Femur (tissue), 1 donor: ENCODE measurements around the gene PLCB1.

Source experiments
- DNase-seq: peaks from one replicate; pipeline ENCODE4 v3.0.0-alpha.2; 2017

The PLCB1 gene

DNA sequence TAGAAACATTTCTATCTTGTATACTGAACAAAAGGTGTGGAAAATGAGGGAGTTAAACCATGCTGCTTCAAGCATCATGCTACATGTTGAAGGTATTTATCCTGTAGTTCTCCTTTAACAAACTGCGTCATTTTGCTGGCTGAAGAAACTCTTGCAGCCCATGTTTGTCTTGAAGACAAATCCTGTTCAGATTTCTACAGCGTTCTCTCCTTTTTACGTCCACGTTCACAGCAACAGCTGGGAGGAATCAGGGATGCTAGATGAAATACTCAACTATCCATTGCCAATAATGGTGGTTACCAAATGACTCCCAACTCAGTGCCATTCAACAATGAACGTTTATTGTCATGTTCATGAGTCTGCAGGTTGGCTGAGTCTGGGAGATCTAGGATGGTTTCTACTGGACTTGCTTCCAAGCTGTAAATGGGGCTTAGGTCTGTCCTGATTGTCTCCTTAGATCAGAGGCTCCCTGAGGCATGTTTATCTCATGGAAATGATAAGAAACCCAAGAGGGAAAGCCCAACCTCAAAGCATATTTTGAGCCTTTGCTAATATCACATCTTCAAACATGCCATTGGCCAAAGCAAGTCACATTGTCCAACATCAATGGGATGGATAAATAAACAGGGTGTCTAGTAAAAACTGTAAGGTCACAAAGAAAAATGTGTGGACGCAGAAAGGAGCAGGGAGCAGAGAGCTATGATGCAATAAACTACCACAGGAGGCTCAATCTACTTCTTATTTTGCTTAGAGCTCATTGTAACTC, 2.7 kb upstream of the PLCB1 start:
- no peak for DNase-seq

GRCh38 chr20:8130840-8131526, 1.1 kb upstream of the PLCB1 start:
- DNase-seq = no peak

GRCh38 chr20:8132484-8133309, 631 bp downstream of the PLCB1 start:
- DNase-seq = peak; percentile 55

DNA sequence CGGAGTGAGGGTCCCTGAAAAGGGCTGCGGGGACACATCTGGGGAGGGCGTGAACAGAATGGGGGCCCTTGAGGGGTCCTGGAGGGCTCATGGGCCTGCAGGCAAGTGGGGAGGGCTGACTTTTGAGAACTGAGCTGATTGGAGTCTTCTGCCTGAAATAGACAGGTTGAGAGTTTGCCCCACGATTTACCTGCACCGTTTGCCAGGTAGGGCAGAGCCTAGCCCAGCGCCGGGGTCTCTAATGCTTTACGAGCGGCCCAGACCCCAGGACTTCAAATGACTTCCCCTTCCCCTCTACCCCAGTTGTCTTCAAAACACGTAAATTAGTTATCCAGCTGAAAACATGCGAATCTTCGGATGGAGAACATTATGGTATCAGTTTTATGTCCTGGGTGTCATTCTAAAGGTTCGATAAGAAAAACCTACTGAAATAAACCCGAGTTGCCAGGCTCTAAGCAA, 1.3 kb downstream of the PLCB1 start:
- no peak for DNase-seq

DNA sequence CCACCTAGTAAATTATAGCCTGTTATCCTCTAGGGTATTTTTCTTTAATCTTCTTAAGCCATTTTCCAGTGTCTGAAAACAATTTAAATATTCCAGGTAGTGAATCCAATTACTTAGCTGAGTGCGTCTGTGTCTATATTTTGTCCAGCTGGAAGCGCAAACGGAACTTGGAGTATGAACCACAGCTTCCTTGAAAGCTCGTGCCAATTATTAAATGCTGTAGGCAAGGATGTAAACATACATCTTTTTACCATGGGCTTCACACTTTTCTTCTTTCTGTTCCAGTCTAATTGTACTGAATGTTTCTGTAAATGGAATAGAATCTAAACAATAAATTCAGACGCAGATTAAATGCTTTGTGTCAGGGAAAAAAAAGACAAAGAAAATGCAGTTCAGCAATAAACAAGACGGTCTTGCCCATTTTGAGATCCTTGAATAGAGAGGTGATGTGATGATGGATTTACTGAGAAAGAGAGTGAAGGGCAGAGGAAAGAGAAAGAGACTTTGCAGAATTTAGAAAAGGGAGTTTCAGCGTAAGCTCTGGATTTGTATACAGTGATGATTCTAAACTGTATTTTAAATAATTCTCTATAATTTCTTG, 1.9 kb downstream of the PLCB1 start:
- DNase-seq = no peak

DNA sequence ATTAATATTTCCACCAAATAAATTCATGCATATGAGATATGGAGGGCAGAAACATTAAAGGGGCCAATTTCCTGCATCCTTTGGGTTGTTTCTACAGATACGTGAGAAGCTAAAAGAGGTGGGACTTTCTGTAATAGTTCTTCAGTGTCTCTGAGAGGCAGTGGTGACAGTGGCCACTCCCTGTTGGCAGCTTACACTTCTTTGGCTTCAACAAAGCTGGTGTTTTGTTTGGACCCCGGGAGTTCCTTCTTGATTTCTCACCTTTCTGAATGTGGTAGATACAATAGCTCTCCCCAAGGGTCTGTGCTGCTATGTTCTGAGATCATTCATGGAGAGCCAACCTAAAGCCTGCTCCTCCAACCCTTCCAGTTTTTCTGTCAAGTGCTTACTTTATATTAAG, 7.8 kb downstream of the PLCB1 start:
- DNase-seq = no peak

GRCh38 chr20:8143474-8143873, 11.4 kb downstream of the PLCB1 start:
- DNase-seq = no peak

DNA sequence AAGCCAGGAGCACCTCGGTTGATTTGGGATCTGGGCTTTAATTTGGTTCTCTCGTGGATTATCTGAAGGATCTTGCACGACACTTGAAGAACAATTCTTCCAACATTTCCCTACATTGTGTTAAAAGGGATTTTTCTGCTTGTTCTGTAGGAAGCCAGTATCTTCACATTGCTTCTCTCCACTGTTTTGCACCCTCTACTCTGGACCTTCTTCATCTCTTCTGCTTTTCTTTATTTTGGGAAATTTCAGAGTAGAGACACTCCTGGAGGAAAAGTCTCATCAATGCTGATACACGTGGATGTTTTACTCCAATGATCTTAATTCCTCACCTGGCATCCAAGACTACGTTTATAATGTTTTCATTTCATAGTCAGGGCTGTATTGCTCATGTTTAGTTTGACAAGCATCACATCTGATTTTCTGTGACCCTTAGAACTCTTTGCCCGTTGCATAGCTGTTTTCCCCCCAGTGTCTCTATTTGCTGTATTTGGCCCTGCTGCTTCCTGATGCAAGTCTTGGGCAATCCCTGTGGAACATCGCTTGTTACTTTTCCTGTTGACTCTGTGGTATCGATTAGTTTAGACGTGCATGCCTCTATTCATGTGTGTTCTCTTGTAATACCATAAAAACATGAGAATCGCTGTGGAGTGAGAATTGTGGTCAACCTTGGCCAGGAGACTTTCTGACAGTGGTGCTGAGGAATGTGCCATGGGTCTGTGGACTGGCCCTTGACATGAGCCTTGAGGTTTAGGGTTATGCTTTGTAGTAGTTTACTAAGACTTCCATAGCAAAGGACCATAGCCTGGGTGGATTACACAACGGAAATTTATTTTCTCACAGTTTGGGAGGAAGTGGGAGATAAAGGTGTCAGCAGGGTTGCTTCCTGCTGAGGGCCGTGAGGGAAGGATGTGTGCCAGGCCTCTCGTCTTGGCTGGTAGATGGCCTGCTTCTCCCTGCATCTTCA, 12.5 kb downstream of the PLCB1 start:
- DNase-seq = no peak

DNA sequence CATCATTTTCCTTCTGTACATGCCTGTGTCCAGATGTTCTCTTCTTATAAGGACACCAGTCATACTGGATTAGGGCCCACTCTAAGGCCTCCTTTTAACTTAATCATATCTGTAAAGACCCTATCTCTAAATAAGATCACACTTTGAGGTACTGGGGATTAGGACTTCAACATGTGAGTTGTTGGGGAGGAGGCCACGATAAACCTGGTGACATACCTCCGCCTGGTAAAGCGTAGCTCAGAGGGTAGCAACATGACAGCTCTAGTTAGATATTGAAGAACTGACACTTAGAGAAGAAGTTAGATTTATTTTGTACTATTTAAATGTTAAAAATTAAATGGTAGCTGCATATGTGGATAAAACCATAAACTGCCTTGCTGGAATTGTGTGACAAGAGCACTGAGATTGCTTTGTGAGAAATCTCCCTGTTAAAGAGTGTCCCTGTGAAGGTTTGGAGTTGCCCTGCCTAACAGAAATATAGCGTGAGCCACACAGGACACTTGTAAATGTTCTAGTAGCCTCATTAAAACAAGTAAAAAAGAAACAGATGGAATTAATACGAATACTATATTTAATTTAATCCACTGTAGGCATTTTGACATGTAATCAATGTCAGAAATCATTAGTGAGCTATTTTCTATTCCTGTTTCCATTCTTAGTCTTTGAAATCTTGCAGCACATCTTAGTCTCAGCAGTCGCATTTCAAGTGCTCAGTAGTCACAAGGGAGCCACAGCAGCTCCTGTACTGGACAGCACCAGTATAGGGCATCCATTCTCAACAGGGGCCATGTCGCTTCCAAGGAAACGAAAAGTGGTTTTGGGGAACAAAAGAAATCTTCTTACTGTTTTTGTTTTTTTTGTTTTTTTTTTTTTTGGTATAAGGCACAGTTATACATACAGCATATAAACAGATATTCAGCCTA, 13.4 kb downstream of the PLCB1 start:
- DNase-seq = no peak

DNA sequence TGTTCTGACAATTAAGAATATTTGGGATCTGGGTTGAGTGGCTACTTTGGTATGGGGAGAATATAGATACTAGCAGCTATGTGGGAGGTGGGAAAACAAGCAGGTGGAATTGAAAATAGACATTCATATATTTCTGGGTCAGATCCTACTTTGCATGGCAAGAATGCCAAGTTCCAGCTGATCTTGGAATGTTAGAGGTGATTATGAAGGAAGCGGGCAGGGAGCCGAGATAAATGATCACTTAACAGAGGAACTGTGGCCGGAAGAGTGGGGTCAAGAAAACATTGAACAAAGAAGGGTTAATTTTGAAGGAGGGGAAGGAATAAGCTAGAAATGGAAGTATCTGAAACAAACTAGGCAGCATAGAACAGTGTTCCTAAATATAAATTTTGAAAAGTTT, 15.4 kb downstream of the PLCB1 start:
- DNase-seq = no peak

DNA sequence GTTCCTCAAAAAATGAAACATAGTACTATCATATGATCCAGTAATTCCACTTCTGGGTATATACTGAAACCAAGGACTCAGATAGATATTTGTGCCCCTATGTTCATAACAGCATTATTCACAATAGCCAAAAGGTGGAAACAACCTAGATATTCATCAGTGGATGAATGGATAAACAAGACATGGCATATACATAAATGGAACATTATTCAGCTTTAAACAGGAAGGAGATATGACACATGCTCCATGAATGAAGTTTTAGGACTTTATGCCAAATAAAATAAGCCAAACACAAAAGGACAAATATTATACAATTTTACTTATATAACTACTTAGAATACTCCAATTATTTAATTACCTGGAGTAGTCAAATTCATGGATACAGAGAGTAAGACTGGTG, 16.4 kb downstream of the PLCB1 start:
- DNase-seq = no peak

GRCh38 chr20:8150591-8150990, 18.5 kb downstream of the PLCB1 start:
- no peak for DNase-seq

DNA sequence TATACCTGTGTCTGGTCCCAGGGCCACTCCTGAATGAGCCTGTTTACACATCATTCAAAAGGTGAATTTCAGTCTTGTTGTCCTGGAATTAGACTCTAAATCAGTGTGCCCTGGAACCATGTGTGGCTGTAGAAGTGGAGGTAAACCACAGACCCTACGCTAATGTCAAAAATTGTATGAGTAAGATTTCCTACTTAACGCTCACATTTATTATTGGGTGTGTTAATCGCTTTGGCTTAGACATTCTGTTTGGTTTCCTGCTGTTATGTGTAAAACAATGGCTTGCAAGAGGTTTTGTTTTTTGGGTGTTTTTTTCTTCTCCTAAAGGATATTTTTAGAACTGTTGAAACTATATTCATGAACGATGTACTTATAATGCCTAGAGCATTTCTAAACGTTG, 19.3 kb downstream of the PLCB1 start:
- DNase-seq = no peak

- no peak for DNase-seq
Observed at GRCh38 chr20:8152183-8152582, 20.1 kb downstream of the PLCB1 start.

DNA sequence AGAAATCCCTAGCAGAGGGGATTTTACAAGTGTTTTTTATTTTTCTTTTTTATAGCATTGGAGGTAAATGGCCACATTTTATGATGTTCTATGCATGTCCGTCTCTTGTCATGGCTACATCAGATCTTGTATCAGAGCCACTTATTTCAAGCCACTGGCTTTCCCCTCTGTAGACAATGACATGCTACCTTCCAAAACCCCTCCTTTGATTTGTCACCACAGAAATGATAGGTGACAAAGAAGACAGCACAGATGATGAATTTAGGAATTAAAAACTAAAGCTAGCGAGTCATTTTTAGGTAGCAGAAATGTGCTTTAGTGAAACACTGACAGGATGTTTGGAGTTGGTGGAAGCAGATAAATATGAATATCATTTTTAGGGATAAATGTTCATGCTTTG, 20.8 kb downstream of the PLCB1 start:
- no peak for DNase-seq

DNA sequence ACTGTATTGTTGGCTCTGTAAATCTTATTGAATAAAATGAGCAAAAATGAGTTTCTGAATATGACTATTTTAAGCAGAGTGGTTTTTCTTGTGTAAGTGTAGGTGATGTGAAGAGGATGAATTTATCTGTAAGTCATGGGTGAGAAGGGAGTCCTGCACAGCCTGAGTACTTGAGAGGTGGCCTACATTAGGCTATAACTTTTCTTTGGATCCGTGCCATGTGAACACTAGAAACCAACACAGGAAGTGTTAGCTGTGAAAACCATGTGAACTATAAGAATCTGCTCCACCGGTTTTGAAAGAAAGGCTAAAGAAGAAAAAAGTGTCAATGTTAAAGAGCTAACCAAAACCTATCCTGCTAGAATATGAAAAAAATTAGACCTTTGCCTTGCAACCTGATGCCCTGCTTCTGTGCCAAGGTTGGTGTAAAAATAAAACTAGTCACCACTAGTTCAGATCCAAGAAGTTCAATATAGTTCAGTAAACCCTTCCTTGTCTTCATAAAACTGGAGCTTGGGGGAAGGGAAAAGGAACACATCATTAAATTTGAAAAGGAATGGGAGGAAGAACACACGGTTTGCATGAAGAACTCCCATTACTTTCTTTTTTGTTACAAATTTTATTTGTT, 21.3 kb downstream of the PLCB1 start:
- no peak for DNase-seq

GRCh38 chr20:8154638-8155037, 22.6 kb downstream of the PLCB1 start:
- no peak for DNase-seq

DNA sequence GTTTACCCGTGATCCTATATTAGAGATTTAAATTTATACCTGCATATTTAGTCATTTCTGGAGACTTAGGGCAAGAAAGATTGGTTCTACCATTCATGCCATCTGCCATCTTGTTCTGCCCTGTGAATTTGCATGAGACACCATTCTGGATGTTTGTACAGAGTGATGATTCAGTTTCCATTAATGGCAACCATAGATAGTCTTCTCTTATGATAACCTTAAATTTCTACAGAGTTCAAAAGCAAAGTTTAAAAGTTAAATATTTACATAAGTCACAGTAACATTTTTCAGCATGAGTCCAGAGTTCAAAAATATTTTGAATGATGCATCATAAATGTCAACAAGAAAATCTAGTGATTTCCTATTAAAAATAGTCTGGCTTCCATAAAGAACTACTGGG, 23.2 kb downstream of the PLCB1 start:
- no peak for DNase-seq

DNA sequence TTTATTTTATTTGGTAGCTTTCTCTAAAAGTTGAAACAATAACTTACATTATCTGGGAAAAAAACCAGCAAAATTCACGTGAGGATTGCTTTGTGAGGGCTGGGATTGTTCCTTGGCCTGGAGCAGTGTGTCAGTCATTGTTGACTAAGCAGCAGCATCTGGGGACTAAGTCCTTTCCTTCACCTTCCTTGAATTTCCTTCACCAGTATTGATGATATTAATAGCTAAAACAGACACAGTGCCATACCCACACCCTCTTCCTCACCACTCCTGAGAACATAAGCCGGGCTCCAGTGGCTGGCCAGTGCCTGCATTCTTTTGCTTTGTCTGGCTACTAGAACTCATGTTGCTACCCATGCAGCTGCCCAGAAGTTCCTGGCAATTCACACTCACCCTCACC, 23.7 kb downstream of the PLCB1 start:
- DNase-seq = no peak
